Measurements from ENCODE around the gene FAM83F. TPM values are rescaled to one million over a fixed set of nuclear protein-coding genes. Genes with fewer than 3 reads are reported as not detected.

Gene FAM83F
- total RNA-seq, 1 donor from 2014 or later: 4.9 TPM

GRCh38 chr22:40076702-40077645 lies 82.2 kb downstream of the FAM83F start:
- no peak for DNase-seq
- no peak for ATAC-seq (ENCODE audit: poor library complexity)
- intact Hi-C loops (cut with DNase I): no loop called here

- intact Hi-C loops (cut with DNase I): no loop called here
- ATAC-seq (ENCODE audit: poor library complexity) (no peak), DNase-seq (no peak)
These were observed 82.9 kb downstream of the FAM83F start for GRCh38 chr22:40077646-40078016.

GRCh38 chr22:40081662-40082061 lies 86.9 kb downstream of the FAM83F start:
- ATAC-seq (ENCODE audit: poor library complexity) (no peak), DNase-seq (no peak)
- intact Hi-C loops (cut with DNase I): no loop called here

GRCh38 chr22:40082184-40082583 lies 87.4 kb downstream of the FAM83F start:
- ATAC-seq (ENCODE audit: poor library complexity): peak; percentile 57
- intact Hi-C loops (cut with DNase I): no loop called here
- DNase-seq: no peak

GRCh38 chr22:40083794-40084193 lies 89.0 kb downstream of the FAM83F start:
- ATAC-seq (ENCODE audit: poor library complexity) (no peak), DNase-seq (no peak)
- intact Hi-C loops (cut with DNase I): no loop called here

- intact Hi-C loops (cut with DNase I): no loop called here
- no peak for DNase-seq
- ATAC-seq (ENCODE audit: poor library complexity): peak; percentile 24
These were observed 89.5 kb downstream of the FAM83F start for GRCh38 chr22:40084246-40084645.

- DNase-seq (no peak), ATAC-seq (ENCODE audit: poor library complexity) (no peak)
- intact Hi-C loops (cut with DNase I): no loop called here
These were observed 94.1 kb downstream of the FAM83F start for GRCh38 chr22:40088818-40089217.

Other genes with a start within 250 kb of the FAM83F start
- gene ENTHD1, start 101.2 kb upstream of the FAM83F start, total RNA-seq: not detected
- gene GRAP2, start 93.9 kb upstream of the FAM83F start, total RNA-seq: 1.6 TPM
- gene TMA7B, start 34.6 kb upstream of the FAM83F start, total RNA-seq: not detected
- 37.5 TPM for gene TNRC6B, start 183.0 kb downstream of the FAM83F start, total RNA-seq

Data from Right ventricle myocardium superior (tissue), 1 donor.